Nephron progenitor cell (in vitro differentiated cells): Measurements from ENCODE around the gene COQ10A.

Source experiments
- DNase-seq: peaks from one replicate; pipeline ENCODE4 v3.0.0; 2021
- H3K27ac Mint-ChIP-seq: 2 replicates; pipeline ENCODE4 v1.8.0; 2021; ENCODE audit warnings: mild to moderate bottlenecking, moderate library complexity, mixed read lengths
- H3K27me3 Mint-ChIP-seq: 2 replicates; pipeline ENCODE4 v1.8.0; 2021; ENCODE audit warnings: mild to moderate bottlenecking, low read depth, mixed read lengths; ENCODE audit not compliant: poor library complexity
- H3K36me3 Mint-ChIP-seq: 2 replicates; pipeline ENCODE4 v1.8.0; 2021; ENCODE audit warnings: low read depth, mixed read lengths
- H3K4me1 Mint-ChIP-seq: 2 replicates; pipeline ENCODE4 v1.8.0; 2021; ENCODE audit warnings: mixed read lengths
- H3K4me3 Mint-ChIP-seq: 2 replicates; pipeline ENCODE4 v1.8.0; 2021; ENCODE audit warnings: mild to moderate bottlenecking, moderate library complexity, mixed read lengths
- H3K9me3 Mint-ChIP-seq: 2 replicates; pipeline ENCODE4 v1.8.0; 2021; ENCODE audit warnings: mild to moderate bottlenecking, moderate library complexity, mixed read lengths
- TF ChIP-seq, protein P1 (sequence below): fragments of 200-600 bp; sonication (generic); IDR thresholded peaks from 2 replicates; pipeline ENCODE4 v1.5.0; 2021; ENCODE audit warnings: antibody characterized with exemption

Gene COQ10A

DNA sequence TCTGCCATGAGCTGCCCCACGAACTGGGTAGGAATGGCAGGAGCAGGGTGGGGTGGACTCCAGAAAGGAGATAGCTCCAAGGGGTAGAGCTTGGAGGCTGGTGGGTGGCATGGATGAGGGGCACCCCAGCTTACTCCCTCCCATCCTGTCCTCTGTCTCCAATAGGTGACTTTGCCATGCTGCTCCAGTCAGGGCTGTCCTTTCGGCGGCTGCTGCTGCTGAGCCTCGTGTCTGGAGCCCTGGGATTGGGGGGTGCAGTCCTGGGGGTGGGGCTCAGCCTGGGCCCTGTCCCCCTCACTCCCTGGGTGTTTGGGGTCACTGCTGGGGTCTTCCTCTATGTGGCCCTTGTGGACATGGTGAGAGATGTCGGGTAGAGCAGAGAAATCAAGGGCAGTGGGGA, 29.8 kb upstream of the COQ10A start:
- Mint-ChIP-seq H3K4me1 (peaks cover 21% of the 10 kb centered on the region), H3K27me3 (peaks cover 7% of the 10 kb centered on the region), H3K4me3 (no peak overlapping the region), H3K27ac (no peak overlapping the region), H3K36me3 (peaks cover 22% of the 10 kb centered on the region), H3K9me3 (no peaks in the 10 kb centered on the region)
- TF ChIP-seq, protein P1, sequence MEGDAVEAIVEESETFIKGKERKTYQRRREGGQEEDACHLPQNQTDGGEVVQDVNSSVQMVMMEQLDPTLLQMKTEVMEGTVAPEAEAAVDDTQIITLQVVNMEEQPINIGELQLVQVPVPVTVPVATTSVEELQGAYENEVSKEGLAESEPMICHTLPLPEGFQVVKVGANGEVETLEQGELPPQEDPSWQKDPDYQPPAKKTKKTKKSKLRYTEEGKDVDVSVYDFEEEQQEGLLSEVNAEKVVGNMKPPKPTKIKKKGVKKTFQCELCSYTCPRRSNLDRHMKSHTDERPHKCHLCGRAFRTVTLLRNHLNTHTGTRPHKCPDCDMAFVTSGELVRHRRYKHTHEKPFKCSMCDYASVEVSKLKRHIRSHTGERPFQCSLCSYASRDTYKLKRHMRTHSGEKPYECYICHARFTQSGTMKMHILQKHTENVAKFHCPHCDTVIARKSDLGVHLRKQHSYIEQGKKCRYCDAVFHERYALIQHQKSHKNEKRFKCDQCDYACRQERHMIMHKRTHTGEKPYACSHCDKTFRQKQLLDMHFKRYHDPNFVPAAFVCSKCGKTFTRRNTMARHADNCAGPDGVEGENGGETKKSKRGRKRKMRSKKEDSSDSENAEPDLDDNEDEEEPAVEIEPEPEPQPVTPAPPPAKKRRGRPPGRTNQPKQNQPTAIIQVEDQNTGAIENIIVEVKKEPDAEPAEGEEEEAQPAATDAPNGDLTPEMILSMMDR, result no peak
- DNase-seq, result no peak

GRCh38 chr12:56237552-56237951, 29.2 kb upstream of the COQ10A start:
- Mint-ChIP-seq H3K36me3 (peaks cover 27% of the 10 kb centered on the region), H3K9me3 (no peaks in the 10 kb centered on the region), H3K27me3 (peaks cover 4% of the 10 kb centered on the region), H3K4me3 (no peak overlapping the region), H3K4me1 (peaks cover 26% of the 10 kb centered on the region), H3K27ac (no peak overlapping the region)
- TF ChIP-seq, protein P1, result no peak
- peak; percentile 22 for DNase-seq

DNA sequence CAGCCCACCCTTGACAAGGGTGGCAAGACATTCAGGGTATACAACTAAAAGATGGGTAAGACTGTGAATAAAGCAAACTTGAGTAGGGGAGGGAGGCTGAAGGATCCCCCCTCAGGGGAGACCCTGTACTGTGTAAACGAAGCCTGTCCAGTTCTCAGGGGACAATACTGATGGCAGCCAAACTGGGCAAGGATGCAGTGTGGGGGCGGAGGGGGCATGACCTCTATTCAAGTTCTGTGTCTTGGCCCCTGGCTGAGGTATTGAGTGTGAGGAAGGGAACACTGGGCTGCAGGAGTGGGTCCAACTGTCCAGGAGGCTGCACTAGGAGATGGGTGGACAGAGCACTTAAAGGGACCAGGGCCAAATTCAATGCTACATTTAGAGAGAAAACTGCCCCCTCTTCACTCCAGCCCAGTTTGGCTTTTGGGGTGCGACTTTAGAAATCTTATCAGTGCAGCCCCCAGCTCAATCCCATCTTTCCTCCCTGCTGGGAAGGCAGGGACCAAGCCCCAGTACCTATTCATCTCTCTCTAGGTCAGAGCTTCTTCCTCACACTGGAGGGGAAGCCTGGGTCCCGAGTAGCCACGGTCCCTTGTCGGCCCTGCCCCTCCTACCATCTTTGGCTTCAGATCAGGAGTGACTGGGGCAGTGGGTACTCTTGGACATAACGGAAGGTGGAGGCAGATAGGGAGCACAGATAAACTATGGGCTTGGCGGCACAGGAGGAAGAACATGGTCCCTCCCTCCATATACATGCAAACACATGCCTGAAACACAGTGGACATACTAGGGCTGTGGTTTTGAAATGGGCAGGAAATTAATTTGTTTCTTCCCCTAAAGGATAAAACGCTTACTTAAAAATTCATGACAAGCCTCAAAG, 25.1 kb upstream of the COQ10A start:
- TF ChIP-seq, protein P1, result no peak
- Mint-ChIP-seq H3K27me3 (peaks cover 6% of the 10 kb centered on the region), H3K27ac (peak overlapping the region; percentile 75), H3K4me3 (no peak overlapping the region), H3K9me3 (no peaks in the 10 kb centered on the region), H3K4me1 (peaks cover 27% of the 10 kb centered on the region), H3K36me3 (peaks cover 49% of the 10 kb centered on the region)
- DNase-seq, result no peak

GRCh38 chr12:56242986-56243385, 23.8 kb upstream of the COQ10A start:
- no peaks in the 10 kb centered on the region for H3K9me3 Mint-ChIP-seq
- peaks cover 6% of the 10 kb centered on the region for H3K27me3 Mint-ChIP-seq
- TF ChIP-seq, protein P1, result no peak
- DNase-seq, result no peak
- no peak overlapping the region for H3K4me3 Mint-ChIP-seq
- peaks cover 59% of the 10 kb centered on the region for H3K36me3 Mint-ChIP-seq
- H3K27ac Mint-ChIP-seq, result peak overlapping the region; percentile 22
- peaks cover 16% of the 10 kb centered on the region for H3K4me1 Mint-ChIP-seq

DNA sequence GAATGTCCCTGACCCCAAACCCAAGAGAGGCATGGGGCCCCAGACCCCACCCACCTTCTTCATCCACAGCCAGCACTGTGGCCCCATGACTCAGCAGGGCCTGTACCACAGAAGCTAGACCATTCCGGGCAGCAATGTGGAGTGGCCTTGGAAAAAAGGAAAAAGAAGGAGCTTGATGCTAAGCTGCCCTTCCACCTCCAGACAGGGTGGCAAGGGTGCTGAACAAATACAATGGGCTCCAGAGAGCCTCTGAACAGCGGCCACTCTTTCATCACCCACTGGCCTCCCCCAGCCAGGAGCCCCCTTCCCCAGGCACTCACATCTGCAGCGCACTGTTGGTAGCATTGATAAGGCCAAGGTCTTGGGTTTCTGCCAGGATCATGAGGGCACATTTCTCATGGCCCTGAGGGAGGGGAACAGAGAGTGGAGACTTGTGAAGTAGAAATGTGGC, 23.0 kb upstream of the COQ10A start:
- Mint-ChIP-seq H3K4me3 (no peak overlapping the region), H3K4me1 (peaks cover 15% of the 10 kb centered on the region), H3K27me3 (peaks cover 6% of the 10 kb centered on the region), H3K27ac (peak overlapping the region; percentile 22), H3K36me3 (peaks cover 59% of the 10 kb centered on the region), H3K9me3 (no peaks in the 10 kb centered on the region)
- DNase-seq, result no peak
- TF ChIP-seq, protein P1, result no peak

- Mint-ChIP-seq H3K4me3 (no peak overlapping the region), H3K27me3 (peaks cover 6% of the 10 kb centered on the region), H3K9me3 (no peaks in the 10 kb centered on the region), H3K36me3 (peaks cover 64% of the 10 kb centered on the region), H3K27ac (no peak overlapping the region), H3K4me1 (peaks cover 15% of the 10 kb centered on the region)
- DNase-seq, result no peak
- TF ChIP-seq, protein P1, result no peak
These were observed 22.2 kb upstream of the COQ10A start for GRCh38 chr12:56244494-56244893.
